ENCODE data around the gene CTNND2.

CTNND2 gene

GRCh38 chr5:11027660-11028059, 876.6 kb downstream of the CTNND2 start:
- in situ Hi-C loops (cut with HindIII; ENCODE audit: low sequenced_read_pairs) = no loop called here
- no peak overlapping the region for H3K4me3 ChIP-seq (ENCODE audit: low read depth, low read length)
- TF ChIP-seq, protein P1, sequence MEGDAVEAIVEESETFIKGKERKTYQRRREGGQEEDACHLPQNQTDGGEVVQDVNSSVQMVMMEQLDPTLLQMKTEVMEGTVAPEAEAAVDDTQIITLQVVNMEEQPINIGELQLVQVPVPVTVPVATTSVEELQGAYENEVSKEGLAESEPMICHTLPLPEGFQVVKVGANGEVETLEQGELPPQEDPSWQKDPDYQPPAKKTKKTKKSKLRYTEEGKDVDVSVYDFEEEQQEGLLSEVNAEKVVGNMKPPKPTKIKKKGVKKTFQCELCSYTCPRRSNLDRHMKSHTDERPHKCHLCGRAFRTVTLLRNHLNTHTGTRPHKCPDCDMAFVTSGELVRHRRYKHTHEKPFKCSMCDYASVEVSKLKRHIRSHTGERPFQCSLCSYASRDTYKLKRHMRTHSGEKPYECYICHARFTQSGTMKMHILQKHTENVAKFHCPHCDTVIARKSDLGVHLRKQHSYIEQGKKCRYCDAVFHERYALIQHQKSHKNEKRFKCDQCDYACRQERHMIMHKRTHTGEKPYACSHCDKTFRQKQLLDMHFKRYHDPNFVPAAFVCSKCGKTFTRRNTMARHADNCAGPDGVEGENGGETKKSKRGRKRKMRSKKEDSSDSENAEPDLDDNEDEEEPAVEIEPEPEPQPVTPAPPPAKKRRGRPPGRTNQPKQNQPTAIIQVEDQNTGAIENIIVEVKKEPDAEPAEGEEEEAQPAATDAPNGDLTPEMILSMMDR (IDR thresholded peaks at IDR 0.05; ENCODE audit: low read depth, low read length) = no peak
- DNase-seq (ENCODE audit: low read depth, low spot score) = no peak

GRCh38 chr5:11026543-11026942, 877.7 kb downstream of the CTNND2 start:
- in situ Hi-C loops (cut with HindIII; ENCODE audit: low sequenced_read_pairs) = no loop called here
- DNase-seq (ENCODE audit: low read depth, low spot score) = no peak
- no peak overlapping the region for H3K4me3 ChIP-seq (ENCODE audit: low read depth, low read length)
- TF ChIP-seq, protein P1 (IDR thresholded peaks at IDR 0.05; ENCODE audit: low read depth, low read length) = no peak

GRCh38 chr5:11023945-11024344, 880.3 kb downstream of the CTNND2 start:
- TF ChIP-seq, protein P1 (IDR thresholded peaks at IDR 0.05; ENCODE audit: low read depth, low read length) = no peak
- no peak for DNase-seq (ENCODE audit: low read depth, low spot score)
- no peak overlapping the region for H3K4me3 ChIP-seq (ENCODE audit: low read depth, low read length)
- in situ Hi-C loops (cut with HindIII; ENCODE audit: low sequenced_read_pairs) = no loop called here

- TF ChIP-seq, protein P1 (IDR thresholded peaks at IDR 0.05; ENCODE audit: low read depth, low read length) = no peak
- in situ Hi-C loops (cut with HindIII; ENCODE audit: low sequenced_read_pairs) = no loop called here
- no peak for DNase-seq (ENCODE audit: low read depth, low spot score)
- no peak overlapping the region for H3K4me3 ChIP-seq (ENCODE audit: low read depth, low read length)
Observed at GRCh38 chr5:11013793-11014192, 890.5 kb downstream of the CTNND2 start.

GRCh38 chr5:11012295-11012694, 892.0 kb downstream of the CTNND2 start:
- in situ Hi-C loops (cut with HindIII; ENCODE audit: low sequenced_read_pairs) = no loop called here

GRCh38 chr5:11010429-11011210, 893.6 kb downstream of the CTNND2 start:
- H3K4me3 ChIP-seq (ENCODE audit: low read depth, low read length) = no peak overlapping the region
- DNase-seq (ENCODE audit: low read depth, low spot score) = no peak
- in situ Hi-C loops (cut with HindIII; ENCODE audit: low sequenced_read_pairs) = no loop called here
- TF ChIP-seq, protein P1 (IDR thresholded peaks at IDR 0.05; ENCODE audit: low read depth, low read length) = no peak

More at GRCh38 chr5:11012295-11012694, 892.0 kb downstream of the CTNND2 start:
- no peak for DNase-seq (ENCODE audit: low read depth, low spot score)
- TF ChIP-seq, protein P1 (IDR thresholded peaks at IDR 0.05; ENCODE audit: low read depth, low read length) = no peak
- no peak overlapping the region for H3K4me3 ChIP-seq (ENCODE audit: low read depth, low read length)
